CD4-positive, alpha-beta T cell treated with Interleukin-17A for 1 hour (primary cell): ENCODE data around the gene AMN.
"Not testable (repeated sequence)": the region's sequence is repeated elsewhere in the genome, so short reads cannot be mapped to it uniquely, and the experiment has no call there.

Experiments used
- DNase-seq: peaks from one replicate; pipeline ENCODE4 v3.0.0-alpha.2; 2020

AMN gene

DNA sequence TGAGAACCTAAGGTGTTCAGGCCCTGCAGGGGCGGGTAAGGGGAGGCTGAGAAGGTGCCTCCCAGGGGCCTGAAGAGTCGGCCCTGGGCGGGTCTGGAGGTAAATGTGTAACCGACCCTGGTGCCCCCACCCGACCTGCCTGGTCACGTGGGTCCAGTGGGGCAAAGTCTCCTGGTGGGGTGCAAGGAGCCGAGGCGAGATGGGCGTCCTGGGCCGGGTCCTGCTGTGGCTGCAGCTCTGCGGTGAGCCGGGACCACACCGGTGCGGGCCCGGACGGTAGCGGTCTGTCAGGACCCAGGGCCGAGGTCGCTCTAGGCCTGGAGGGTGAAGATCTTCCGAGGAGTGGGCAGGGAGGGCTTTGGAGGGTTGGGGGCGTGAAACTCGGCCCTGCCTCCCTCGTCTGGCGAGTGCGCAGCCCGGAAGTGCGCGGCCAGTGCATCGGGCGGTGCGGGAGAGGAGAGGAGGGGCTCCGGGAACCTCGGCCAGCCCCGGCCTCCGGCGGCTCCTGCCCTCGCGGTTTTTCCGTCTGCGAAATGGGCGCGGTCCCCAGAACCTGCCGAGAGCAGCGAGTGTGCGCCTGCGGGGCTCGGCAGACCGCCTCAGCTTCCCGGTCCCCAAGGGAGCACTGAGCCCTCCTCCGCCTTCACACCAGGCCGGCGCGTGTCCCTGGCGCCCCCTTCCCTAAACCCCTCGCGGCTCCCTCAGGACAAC is at the start of gene AMN:
TSS of gene AMN (plus strand) at position 174 of the 711 bp plus-strand sequence. CDS start at position 200, 26 bp downstream.
- DNase-seq: no peak

DNA sequence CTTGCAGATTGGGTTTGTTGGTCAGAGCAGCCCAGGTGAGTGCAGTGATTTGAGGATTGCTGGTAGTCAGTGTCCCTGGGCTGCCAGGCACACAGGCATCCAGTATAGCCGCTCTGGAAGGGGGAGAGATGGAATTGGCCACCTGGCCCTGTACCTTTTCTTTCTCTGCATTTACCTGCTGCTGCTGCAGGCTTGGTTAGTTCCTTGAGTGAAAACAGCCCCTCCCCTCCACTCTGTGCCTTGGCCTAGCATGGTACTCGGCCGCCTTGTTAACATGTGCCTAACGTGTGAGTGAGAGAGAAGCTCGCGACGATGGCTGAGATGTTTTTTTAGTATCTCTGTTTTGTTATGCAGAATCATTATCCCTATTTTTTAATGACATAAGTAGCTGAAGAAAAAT is 49.3 kb upstream of the AMN start:
- no peak for DNase-seq

DNA sequence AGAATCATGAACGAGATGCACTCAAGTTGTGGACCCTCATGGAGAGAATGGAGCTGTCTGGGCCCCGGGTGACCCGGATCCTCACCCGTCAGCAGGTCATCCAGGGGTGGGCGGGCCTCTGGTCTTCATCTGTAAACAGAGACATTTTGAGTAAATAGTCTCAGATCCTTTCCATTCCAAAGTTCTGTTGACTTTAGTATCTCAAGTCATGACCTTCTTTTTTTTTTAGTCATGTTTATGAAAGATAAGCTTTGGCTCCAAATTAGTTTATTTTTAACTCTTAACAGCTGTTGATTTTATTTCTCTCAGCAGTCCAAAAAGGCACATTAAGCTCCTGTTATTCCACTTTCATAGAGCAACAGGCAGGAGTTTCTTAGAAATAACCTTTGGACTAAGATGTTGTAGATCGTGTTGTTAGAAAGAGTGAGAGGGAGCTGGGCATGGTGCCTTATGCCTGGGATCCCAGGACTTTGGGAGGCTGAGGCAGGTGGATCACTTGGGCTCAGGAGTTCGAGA is 48.9 kb upstream of the AMN start:
- no peak for DNase-seq

DNA sequence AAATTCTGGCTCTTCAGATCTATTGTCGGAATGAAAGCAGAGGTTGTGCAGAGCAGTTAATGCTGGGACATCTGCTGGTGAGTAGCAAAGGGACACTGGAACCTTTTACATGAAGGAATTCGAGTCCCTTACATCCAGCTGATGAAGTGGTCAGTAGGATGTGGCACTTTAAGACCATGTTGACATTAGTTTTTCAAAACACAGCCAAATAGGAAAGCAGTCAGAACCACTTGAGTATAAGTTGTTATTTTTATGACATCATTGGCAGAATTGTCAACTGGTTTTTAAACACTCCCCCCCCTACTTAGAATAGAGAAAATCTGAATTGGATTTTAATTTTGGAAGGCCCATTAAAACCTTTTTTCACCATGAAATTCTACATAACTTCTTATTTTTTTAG is 46.8 kb upstream of the AMN start:
- no peak for DNase-seq

DNA sequence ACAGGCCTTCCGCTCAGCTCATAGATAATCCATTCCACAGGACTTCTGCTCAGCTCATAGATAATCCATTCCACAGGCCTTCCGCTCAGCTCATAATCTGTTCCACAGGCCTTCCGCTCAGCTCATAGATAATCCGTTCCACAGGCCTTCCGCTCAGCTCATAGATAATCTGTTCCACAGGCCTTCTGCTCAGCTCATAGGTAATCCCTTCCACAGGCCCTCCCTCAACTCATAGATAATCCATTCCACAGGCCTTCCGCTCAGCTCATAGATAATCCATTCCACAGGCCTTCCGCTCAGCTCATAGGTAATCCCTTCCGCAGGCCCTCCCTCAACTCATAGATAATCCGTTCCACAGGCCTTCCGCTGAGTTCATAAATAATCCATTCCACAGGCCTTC is 45.0 kb upstream of the AMN start:
- not testable (repeated sequence) for DNase-seq

DNA sequence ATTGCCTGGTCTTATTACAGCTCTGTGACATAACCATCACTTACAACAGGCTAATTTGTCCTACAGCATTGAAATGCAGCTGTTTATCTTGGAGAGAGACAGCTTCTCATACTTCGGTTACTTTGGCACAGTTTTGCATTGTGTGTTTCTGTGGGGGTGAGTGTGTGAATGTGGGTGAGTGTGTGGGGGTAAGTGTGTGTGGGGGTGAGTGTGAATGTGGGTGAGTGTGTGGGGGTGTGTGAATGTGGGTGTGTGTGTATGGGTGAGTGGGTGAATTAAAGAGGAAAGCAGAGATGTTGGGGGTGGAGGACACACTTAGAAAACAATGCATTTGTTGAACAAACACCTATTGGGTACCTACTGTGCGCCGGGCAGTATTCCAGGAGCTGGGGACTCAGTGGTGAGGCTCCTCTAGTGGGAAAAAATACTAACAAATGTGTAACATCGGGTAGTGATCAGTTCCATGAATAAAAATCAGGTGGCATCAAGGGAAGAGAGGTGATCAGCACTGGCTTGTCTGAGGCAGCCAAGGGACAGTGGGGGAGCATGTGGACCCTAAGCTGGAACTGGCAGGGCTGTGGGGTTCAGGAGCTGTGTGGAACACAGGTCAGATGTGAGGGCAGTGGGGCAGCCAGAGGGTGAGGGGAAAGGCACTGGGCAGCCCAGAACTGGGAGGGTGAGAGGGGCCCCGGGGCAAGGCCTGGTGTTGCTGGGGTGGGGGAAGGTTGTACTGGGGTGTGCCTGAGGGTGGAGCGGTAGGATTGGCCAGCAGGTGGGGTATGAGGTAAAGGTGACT is 44.1 kb upstream of the AMN start:
- DNase-seq: no peak

DNA sequence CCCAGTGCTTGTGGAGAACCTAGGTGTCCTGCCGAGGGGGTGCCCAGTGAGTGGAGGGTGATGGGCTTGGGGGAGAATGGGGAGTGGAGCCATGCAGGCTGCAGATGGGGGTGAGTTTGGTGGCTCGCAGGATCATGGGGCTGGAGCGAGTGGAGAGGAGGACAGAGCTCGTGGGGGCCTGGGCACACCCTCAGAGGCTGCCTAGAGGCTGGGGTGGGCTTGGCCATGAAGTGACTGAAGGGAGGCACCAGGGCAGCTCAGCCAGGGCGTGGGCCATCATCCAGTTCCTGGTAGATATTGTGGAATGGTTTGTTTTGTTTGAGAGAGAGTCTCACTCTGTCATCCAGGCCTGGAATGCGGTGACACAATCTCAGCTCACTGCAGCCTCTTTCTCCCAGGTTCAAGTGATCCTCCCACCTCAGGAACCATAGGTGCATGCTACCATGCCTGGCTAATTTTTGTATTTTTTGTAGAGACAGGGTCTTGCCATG is 43.4 kb upstream of the AMN start:
- no peak for DNase-seq

DNA sequence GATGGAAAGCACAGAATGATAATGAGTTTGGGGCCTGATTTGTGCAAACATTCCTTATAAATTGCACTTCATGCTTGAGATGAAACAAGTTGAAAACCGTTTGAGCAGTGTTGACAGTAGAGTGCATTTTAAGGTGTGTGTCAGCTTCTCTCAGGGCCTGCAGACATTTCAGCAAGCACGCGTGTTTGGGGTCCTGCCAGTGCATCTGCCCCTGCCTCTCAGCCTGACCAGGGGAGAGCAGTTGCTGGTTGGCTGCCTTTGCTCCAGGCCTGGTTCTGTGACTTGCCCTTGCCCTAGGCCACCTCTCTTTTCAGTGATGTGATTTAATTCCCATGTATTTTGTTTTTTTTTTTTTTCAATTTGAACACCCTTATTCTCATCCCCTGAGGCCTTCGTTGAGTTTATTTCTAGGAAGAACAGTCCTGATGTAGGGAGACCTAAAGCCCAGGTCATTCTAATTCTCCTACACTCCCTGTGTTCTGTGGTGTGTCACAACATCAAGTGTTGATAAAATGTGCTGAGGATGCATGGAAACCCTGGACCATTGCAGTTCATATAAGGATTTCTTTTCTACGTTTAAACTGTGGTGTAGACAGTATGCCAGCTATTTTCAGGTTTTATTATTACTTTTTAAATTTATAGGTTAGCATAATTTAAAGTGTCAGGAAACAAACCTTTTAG is 40.1 kb upstream of the AMN start:
- no peak for DNase-seq

DNA sequence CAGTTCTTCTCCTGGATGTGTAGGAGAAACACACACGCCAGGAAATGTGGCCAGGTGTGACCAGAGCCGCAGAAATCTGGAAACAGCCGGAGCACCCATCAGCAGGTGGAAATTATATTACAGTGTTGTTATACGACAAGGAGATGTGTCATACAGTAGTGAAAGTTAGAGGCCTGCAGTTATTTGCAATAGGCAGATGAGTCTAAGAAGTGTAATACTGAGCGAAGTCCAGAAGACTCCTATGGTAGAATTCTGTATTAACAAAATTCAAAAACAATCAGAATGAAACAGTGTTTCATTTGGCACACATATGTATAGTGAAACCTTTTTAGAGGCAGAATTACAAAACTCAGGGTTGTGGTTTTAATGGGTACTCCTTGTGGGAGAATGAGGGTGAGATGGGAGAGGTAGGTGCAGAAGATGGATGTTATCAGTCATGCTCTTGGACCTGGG is 39.3 kb upstream of the AMN start:
- DNase-seq: no peak

DNA sequence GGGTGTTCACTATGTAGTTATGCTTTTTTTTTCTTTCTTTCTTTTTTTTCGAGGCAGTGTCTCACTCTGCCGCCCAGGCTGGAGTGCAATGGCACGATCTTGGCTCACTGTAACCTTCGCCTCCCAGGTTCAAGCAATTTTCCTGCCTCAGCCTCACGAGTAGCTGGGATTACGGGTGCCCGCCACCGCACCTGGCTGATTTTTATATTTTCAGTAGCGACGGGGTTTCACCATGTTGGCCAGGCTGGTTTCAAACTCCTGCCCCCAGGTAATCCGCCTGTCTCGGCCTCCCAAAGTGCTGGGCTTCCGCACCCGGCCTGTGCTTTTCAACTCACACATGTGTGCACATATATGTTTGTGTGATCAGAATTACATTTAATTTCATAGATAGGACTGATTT is 38.9 kb upstream of the AMN start:
- no peak for DNase-seq

DNA sequence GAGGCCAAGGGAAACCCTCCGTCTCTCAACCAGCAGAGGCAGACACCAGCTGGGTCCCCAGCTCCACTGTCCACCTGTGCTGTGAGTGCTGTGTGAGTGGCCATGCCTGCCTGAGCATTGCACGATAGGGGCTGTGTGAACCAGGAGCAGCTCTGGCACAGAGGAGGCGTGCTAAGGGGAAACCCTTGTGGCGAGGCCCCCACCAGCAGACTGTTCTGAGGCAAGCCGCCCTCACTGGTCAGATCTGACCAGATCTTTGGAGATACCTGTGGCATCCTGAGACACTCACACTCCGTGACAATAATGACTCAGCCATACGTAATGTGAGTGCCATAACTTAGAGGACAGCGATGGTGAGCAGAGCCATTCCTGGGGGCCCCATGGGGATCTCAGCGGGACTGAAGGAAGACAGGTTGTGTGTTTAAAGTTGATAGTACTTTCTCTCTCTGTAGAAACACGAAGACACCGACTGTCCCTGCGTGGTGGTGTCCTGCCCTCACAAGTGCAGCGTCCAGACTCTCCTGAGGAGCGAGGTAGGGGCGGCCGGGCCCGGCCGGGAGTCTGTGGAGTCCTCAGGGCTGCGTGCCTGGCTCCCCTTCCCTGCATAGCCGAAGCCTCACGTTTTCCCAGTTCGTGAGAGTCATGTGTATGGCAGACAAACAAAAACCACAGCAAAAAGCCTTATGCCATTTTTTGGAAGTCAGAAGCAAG is 36.6 kb upstream of the AMN start:
- no peak for DNase-seq

DNA sequence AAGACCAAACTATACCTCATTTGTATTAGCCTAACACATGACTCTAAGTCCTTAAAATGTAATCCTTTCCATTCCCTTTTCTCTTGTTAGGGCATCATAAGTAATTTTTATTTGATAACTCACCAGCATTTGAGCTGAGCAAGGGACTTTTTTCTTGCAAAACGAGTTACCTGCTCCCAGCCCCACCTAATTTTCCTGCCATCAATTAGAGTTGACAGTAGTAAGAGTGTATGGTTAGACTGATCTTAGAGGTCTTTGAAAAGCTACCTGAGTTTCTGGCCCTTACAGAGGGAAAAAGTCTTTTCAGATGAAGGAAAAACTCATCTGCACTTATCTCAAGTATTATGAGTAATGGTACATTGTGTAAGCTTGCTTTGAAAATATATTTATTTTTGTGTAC is 33.7 kb upstream of the AMN start:
- DNase-seq: no peak

DNA sequence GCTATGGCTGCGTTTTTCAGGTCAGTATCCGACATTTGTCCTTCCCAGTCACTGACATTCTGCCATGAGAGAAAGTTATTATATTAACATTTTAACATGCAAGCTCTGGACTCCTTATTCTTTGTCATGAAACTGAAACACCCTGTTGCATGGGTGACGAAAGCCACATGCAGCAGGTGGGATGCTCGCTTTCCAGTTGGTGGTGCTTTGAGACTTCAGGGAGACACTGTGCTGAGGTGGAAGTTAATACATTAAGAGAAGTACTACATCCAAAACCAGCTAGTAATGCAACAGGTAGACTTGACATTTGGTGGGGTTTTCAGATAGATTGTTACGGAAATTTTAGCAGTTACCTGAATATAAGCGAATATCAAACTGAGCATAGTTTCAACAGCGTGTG is 32.8 kb upstream of the AMN start:
- no peak for DNase-seq

DNA sequence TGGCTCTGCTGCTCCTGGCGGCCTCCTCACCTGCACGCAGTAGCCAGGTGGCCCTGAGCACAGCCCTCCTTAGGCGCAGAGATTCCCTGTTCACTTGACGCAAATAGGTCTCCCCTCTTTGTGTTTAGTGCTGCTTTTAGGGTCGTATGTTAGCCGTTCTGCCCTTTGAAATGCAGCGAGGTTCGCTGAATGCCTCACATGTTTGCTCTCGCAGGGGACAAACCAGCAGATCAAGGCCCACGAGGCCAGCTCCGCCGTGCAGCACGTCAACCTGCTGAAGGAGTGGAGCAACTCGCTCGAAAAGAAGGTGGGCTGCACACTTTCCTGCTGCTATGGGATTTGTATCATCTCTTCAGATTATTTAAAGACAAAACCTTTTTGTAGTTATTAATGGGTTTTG is 31.4 kb upstream of the AMN start:
- no peak for DNase-seq

DNA sequence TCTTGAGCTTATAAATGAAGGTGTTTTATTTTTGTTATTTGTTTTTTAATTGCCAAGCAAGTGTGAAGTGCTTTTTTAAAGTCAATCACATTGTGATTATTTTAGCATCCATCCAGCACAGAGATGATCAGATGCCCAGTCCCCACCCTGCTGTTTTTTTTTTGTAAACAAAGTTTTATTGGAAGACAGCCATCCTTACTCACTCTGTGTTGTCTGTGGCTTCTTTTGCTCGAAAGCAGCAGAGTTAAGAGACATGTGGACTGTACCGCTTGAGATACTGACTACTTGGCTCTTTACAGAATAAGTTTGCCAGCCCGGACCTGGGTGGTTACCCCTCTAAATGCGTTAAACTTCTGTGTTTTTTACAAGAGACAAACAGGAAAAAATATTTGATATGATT is 30.9 kb upstream of the AMN start:
- DNase-seq: no peak

DNA sequence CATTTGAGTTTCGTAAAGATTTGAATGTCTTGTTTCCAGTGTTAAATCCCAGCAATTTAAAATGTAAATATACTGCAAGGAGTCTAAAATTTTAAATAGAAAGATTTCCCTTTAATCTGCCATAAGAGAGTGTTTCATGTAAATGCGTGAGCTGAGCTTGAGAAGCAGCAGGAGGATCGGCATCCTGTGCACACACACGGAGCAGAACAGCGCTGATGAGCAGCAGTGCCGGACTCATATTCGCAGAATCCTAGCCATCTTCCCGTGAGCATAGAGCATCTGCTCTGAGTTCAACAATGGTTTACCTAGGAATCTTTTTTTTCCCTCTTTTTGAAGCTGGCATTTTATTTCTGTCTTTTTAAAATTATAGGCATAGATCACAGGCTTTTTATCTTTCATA is 29.8 kb upstream of the AMN start:
- DNase-seq: no peak

DNA sequence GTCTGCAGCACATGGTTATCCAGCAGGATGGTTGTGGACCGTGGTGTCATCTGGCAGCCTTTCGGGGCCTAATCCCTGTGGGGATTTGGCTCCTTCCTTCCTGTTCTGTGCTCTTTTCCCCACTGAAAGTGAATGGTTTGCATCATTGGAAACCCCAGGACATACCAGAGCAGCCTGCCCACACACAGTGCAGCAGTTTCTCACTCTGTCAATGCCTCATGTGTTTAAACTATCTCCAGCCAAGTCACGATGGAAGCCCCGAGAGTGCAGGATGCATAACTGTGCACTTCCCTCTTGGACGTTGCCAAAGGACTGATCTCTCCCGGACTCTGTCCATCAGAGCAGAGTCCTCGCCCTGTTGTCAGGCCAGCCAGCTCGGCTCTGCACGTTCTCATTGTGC is 29.0 kb upstream of the AMN start:
- DNase-seq: no peak

DNA sequence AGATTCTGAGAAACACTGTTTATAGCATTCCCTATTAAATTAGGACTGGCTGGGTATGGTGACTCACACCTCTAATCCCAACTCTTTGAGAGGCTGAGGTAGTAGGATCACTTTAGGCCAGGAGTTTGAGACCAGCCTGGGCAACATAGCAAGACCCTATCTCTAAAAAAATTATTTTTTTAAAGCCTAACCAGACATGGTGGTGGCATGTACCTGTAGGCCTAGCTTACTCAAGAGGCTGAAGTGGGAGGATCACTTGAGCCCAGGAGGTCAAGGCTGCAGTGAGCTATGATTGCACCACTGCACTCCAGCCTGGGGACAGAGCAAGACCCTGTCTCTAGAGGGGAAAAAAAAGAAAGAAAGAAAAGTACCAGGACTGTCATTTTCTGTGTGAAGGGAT is 25.7 kb upstream of the AMN start:
- not testable (repeated sequence) for DNase-seq

DNA sequence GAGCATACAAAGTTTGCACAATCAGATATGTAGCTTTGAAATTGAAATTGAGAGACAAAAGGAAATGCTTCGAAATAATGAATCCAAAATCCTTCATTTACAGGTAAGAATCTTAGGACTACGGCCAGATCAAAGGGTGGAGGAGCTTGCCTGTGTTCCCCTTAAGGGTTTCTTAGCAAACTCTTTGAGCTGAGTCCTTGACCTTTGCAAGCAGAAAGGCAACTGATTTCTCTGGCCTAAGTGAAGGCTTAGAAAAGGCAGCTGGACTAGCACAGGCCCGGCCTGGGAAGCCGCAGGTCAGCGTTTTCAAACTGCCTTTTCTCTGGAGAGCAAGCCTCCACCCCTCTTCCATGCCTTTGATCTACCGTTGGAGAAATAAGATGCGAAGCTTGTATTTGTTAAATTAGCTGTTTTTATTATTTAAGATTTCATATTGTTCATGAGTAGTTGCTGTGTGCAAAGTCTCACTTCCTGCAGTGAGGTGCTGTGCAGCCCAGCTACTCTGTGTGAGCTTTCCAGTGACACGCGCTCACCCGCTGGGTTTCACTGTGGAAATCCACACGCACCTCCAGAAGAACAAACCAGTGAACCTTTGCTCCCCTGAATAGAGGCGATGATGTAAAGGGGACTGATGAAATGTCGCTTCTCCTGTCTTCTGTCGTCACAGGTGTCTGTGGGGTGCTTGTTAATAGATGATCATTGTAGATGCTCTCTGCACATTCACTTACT is 25.0 kb upstream of the AMN start:
- no peak for DNase-seq

DNA sequence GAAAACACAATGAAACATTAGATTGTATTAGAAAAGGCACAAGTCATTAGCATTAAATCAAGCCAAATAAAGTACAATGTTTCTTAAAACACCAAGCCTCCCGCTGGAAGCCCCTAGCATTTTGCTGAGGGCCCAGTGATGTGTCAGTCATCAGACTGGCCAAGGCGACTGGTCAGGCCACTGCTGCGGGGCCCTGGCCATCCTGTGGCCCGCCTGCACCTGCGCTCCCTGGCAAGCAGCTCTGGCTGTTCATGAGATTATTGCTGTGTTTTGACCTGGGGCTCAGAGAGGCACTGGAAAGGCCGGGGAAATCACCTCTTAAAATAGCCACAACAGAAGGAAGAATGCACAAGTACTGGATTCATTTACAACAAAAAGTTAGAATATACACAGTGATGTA is 24.2 kb upstream of the AMN start:
- no peak for DNase-seq

DNA sequence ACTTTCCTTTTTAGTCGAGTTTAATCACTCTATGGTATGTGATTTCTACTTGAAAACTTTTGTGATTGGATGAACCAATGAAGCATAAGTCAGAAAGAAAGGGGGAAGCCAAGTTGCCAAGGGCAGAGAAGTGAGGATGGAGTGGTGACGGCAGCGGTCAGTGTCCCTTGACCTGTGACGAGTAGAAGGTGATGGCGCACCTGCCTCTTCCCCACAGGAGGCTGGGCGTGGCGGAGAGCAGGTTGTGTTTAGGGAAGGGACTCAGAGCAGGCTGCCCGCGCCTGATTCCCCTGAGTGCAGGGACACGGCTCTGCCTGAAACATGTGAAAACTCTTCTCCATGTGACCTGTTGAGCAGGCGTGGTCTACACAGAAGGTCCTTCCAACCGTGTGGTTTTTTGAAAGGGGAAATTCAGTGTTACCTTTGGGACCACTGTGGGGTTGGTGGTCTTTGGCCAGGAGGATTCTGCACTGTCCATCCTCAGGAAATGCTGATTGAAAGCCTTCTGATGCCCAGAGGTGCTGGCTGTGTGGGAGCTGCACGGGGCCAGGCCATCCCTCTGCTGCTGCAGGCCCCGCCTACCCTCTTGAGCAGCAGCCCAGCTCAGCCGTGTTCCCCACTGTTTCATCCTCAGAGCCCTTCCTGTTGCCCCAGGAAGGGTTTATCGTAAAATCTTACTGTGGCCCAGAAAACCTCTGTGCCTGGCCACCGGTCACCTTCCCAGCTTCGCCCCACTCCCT is 23.5 kb upstream of the AMN start:
- no peak for DNase-seq
